Pancreas (tissue), 10 donors: ENCODE measurements around the gene BNIP5. TPM values are rescaled to one million over a fixed set of nuclear protein-coding genes. Genes with fewer than 3 reads are reported as not detected.

Experiments used
- ATAC-seq, 4 donors: fragments of 200-7000 bp; cut with Tn5 transposase; one replicate each; pipeline versions ENCODE4 v1.8.0 to v1.9.1; 2020; ENCODE audit warnings: mild to moderate bottlenecking in 4 of 4, moderate library complexity in 4 of 4
- DNase-seq, 6 donors: peaks; one replicate each; pipeline ENCODE4 v3.0.0-alpha.2; 2020
- FAIRE-seq: peaks from 2 replicates; lab custom pipeline; 2012; peaks lifted over from hg19 to GRCh38; lab: Jason Lieb, UNC
- H3K27ac ChIP-seq, 4 donors: fragments of 200-600 bp; sonication (generic); 1 replicate in 3 of 4; 2 replicates in 1 of 4; pipeline versions ENCODE4 v1.5.0 to v1.8.0; 2020
- H3K27me3 ChIP-seq, 4 donors: fragments of 200-600 bp; one replicate each; pipeline ENCODE4 v1.8.0; 2021
- H3K36me3 ChIP-seq, 3 donors: fragments of 200-600 bp; sonication (generic) in 1 of 3; one replicate each; pipeline versions ENCODE4 v1.5.0 to v1.8.0; 2020 to 2021
- H3K4me1 ChIP-seq, 3 donors: fragments of 200-600 bp; one replicate each; pipeline ENCODE4 v1.8.0; 2021
- H3K4me3 ChIP-seq, 4 donors: fragments of 200-600 bp; sonication (generic) in 2 of 4; one replicate each; pipeline versions ENCODE4 v1.5.0 to v1.8.0; 2020 to 2021
- H3K9me3 ChIP-seq, 4 donors: fragments of 200-600 bp; one replicate each; pipeline ENCODE4 v1.8.0; 2021
- WGBS, 2 donors: extraction: QIAGEN DNeasy Blood & Tissue Kit; methylation state at CpG; one replicate each; pipeline ENCODE4 v1.1.7; 2013; 5-methylcytosine and 5-hydroxymethylcytosine counted together
- intact Hi-C, 3 donors: fragments of 100-400 bp; cut with DNase I; formaldehyde crosslinking; loops; one replicate each; pipeline versions ENCODE4 v1.11.1 to v1.14.2; 2022
- polyA plus RNA-seq, 2 donors: library from polyadenylated mRNA; stranded (reverse); fragments of 200-250 nt; gene quantifications; one replicate each; pipeline ENCODE4 v1.2.3, GENCODE V29; 2013
- total RNA-seq, 6 donors: library from RNA; stranded (reverse); fragmentation: NEBNext Ultra II Directional in 4 of 6; extraction: Animal tissue kit (Norgen Biotek cat#: 25700) in 4 of 6; gene quantifications; one replicate each; pipeline versions ENCODE4 v1.2.1 to v1.2.4, GENCODE V29; 2021 to 2023
- TF ChIP-seq, protein P1 (sequence below), 4 donors: fragments of 200-600 bp; sonication (generic) in 3 of 4; IDR thresholded peaks; one replicate each; pipeline versions ENCODE4 v1.5.0 to v1.8.0; 2021; ENCODE audit warnings: antibody characterized with exemption in 4 of 4
- donor health status: healthy with polysubstance abuse.
- donor health status: DM: no; HTN: no; CAD: no; lungs with moderate emphysema.
- donor health status: DM: no; HTN: no; CAD: no.
- donor health status: control.
- donor health status: control.
- donor health status: Bipolar disorder and iron deficiency.
- donor health status: DM: yes; HTN: yes; CAD: no.
- donor health status: DM: no; HTN: no; CAD: no.
- donor health status: DM: no; HTN: no; CAD: no.
- donor health status: DM: yes; HTN: yes; CAD: no.

The BNIP5 gene
- total and polyA plus RNA-seq, 8 donors, result 0.12 to 37.5 (median 0.38) TPM

DNA sequence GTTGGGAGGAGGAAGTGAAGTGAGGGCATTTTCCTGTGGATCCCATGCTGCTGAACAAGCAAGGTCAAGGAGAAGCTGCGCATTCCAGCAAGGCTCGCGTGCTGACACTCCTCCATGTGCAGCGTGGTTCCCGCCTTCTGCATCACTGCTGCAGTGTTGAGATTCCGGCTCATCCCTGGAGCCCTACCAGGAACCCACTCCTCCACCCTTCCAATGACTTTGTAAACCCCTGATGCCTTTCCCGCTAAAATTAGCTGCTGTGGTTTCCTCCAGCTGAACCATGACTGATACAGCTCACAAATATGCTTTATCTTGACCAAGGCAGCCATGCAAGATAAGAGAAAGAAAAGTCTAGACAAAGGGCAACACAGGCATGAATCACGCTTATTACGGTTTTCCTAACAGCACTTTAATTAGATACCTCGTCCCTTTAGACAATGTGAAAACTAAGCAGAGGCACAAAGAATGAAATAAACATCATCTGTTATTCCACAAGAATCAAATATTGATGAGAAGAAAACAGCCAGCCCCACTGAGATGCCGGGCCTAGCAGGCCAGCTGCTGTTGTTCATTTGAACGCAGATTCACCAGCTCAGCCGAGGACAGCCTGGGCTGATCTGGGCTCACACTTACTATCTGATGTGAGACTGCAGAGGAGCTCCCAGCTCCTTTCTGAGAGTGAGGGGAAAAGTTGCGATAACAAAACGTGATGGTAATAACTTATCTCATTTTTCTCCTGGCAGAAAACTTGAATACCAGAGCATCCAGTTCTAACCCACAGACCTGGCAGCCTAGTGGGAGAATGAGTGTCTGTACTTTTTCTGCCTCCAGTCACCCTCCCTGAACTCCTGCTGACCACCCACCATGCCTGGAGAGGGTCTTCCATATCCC lies 14.2 kb upstream of the BNIP5 start:
- WGBS, 2 donors, result 72 to 75% methylated on average over 15 of the region's 15 CpGs
- Histone ChIP-seq H3K4me3 (no peak overlapping the region), H3K27ac (peak overlapping the region in 2 of 4 donors; percentile 39 to 69), H3K9me3 (no peaks in the 10 kb centered on the region), H3K4me1 (peaks cover 3 to 49% (median 5%) of the 10 kb centered on the region in 3 donors), H3K36me3 (no peaks in the 10 kb centered on the region), H3K27me3 (no peaks in the 10 kb centered on the region)
- DNase-seq (no peak), FAIRE-seq (no peak), ATAC-seq (peak; percentile 35 to 66 (median 58))
- TF ChIP-seq, protein P1, sequence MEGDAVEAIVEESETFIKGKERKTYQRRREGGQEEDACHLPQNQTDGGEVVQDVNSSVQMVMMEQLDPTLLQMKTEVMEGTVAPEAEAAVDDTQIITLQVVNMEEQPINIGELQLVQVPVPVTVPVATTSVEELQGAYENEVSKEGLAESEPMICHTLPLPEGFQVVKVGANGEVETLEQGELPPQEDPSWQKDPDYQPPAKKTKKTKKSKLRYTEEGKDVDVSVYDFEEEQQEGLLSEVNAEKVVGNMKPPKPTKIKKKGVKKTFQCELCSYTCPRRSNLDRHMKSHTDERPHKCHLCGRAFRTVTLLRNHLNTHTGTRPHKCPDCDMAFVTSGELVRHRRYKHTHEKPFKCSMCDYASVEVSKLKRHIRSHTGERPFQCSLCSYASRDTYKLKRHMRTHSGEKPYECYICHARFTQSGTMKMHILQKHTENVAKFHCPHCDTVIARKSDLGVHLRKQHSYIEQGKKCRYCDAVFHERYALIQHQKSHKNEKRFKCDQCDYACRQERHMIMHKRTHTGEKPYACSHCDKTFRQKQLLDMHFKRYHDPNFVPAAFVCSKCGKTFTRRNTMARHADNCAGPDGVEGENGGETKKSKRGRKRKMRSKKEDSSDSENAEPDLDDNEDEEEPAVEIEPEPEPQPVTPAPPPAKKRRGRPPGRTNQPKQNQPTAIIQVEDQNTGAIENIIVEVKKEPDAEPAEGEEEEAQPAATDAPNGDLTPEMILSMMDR (IDR thresholded peaks at IDR 0.05), result no peak
- intact Hi-C loops, result no loop called here

DNA sequence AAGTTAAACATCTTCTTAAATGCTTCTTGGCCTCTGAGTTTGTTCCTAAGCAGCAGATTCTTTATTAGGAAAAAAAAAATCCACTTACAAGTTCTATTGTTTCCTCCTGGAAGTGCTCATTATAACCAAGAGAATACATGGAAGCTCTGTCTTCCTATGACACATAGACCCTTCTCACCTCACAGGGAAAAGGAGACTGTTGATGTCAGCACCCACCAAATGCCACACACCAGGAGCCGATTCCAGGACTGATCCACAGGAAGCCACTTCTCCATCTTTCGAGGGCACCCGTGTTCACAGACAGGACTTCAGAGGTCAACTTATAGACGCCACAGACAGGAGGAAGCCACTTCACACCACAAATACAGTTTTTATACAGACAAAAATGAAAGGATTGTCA lies 13.4 kb upstream of the BNIP5 start:
- intact Hi-C loops, result no loop called here
- 83 to 90% methylated on average over 4 of the region's 4 CpGs for WGBS, 2 donors
- Histone ChIP-seq H3K4me1 (peaks cover 3 to 51% (median 5%) of the 10 kb centered on the region in 3 donors), H3K27ac (peak overlapping the region in 2 of 4 donors; percentile 39 to 69), H3K36me3 (no peaks in the 10 kb centered on the region), H3K9me3 (no peaks in the 10 kb centered on the region), H3K4me3 (no peak overlapping the region), H3K27me3 (no peaks in the 10 kb centered on the region)
- ATAC-seq (no peak), FAIRE-seq (no peak), DNase-seq (no peak)
- TF ChIP-seq, protein P1 (IDR thresholded peaks at IDR 0.05), result no peak

DNA sequence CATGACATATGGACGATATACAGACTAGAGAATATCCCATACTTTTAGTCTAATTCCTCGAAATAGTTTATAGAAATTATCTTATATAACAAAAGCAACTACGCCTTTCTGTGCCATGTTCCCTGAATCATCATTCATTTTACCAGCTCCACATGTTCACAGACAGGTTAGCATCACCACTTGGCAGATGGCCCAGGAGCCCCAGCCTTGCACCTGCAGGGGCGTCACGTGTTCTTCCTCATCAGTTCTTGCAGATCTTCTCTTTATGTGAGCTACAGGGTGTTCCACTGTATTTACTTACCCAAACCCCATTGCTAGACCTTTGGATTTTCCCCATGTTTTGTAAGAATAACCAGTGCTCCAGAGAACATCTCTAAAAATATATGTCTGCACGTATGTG lies 12.6 kb upstream of the BNIP5 start:
- Histone ChIP-seq H3K27ac (peak overlapping the region in 1 of 4 donors; percentile 78), H3K36me3 (no peaks in the 10 kb centered on the region), H3K4me1 (peaks cover 3 to 51% (median 5%) of the 10 kb centered on the region in 3 donors), H3K9me3 (no peaks in the 10 kb centered on the region), H3K4me3 (no peak overlapping the region), H3K27me3 (no peaks in the 10 kb centered on the region)
- intact Hi-C loops, result no loop called here
- TF ChIP-seq, protein P1 (IDR thresholded peaks at IDR 0.05), result no peak
- 86 to 89% methylated on average over 6 of the region's 6 CpGs for WGBS, 2 donors
- no peak for FAIRE-seq
- DNase-seq, result no peak
- peak in 1 of 4 donors; percentile 36 for ATAC-seq

DNA sequence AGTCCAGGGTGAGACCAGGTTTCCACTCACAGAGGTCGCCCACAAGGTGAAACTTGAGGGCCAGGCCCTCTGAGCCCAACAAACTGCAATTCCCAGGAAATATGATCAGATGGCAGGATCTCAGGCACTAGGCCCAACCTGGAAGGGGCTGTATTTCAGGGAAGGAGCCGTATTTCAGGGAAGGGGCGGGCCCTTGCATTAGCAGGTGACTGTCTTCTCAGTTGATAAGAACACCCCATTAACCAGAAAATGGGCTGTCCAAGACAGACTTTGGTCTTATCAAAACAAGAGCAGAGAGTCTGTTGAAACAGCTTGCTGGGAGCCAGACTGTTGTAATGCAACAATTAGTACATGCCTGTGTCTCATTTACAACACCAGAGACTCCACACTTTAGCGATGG lies 10.9 kb upstream of the BNIP5 start:
- ATAC-seq, result peak; percentile 35 to 83 (median 80)
- intact Hi-C loops, result no loop called here
- 50 to 57% methylated on average over 4 of the region's 4 CpGs for WGBS, 2 donors
- Histone ChIP-seq H3K4me3 (no peak overlapping the region), H3K36me3 (no peaks in the 10 kb centered on the region), H3K27me3 (no peaks in the 10 kb centered on the region), H3K9me3 (no peaks in the 10 kb centered on the region), H3K27ac (peak overlapping the region in 2 of 4 donors; percentile 75 to 78), H3K4me1 (peaks cover 3 to 51% (median 5%) of the 10 kb centered on the region in 3 donors)
- FAIRE-seq, result no peak
- TF ChIP-seq, protein P1 (IDR thresholded peaks at IDR 0.05), result no peak
- peak in 3 of 6 donors; percentile 36 to 81 (median 68) for DNase-seq
